ENCODE measurements around the gene PFN3.
"Not testable (repeated sequence)": the region's sequence is repeated elsewhere in the genome, so short reads cannot be mapped to it uniquely, and the experiment has no call there.

Gene PFN3

DNA sequence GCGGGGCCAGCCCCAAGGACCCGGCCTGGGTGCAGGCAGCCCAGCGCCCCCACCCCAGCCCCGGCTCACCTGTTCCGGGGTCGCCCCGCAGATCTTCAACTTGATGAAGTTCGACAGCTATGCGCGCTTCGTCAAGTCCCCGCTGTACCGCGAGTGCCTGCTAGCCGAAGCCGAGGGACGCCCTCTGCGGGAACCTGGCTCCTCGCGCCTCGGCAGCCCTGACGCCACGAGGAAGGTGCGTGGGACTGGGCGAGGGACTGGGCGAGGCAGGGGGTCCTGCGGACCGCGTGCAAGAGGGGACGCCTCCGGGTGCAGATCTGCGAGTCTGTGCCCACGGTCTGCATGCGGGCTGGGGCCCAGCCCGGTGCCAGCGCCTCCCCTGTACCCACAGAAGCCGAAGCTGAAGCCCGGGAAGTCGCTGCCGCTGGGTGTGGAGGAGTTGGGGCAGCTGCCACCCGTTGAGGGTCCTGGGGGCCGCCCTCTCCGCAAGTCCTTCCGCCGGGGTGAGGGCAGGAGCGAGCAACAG, 33.1 kb downstream of the PFN3 start:
- no peaks in the 10 kb centered on the region for H3K9me3 Mint-ChIP-seq
- H3K4me3 Mint-ChIP-seq: no peak overlapping the region
- H3K27me3 Mint-ChIP-seq: no peaks in the 10 kb centered on the region
- peak overlapping the region; percentile 51 for H3K27ac Mint-ChIP-seq
- peaks cover 9% of the 10 kb centered on the region for H3K36me3 Mint-ChIP-seq
- peaks cover 69% of the 10 kb centered on the region for H3K4me1 Mint-ChIP-seq

DNA sequence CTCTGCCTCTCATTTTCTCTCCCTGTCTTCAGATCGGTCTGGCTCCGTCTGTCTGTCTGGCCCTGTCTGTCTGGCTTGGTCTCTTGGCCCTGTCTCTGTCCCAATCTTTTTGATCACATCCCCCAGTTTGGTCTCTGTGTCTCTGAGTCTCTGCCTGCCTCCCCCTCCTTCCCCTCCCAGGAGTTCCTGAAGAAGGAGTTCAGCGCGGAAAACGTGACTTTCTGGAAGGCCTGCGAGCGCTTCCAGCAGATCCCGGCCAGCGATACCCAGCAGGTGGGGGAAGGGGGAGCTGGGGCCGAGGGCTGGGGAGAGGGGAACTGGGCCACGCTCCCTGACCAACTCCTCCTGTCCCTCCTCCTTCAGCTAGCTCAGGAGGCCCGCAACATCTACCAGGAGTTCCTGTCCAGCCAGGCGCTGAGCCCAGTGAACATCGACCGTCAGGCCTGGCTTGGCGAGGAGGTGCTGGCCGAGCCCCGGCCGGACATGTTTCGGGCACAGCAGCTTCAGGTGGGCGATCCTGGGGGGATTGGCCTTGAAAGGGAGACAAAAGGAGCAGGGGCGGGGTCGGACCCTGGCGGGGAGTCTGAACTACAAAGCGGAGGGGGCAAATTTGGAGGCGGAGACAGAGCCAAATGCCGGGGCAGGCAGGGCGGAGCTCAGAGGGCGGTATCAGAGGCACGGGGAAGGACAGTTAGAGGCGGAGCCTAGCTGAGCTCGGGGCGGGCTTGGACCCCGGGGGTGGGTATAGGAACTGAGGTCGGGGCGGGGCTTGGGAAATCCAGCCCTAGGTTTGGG, 33.7 kb downstream of the PFN3 start:
- Mint-ChIP-seq H3K36me3 (peaks cover 9% of the 10 kb centered on the region), H3K4me3 (no peak overlapping the region), H3K27ac (peak overlapping the region; percentile 35), H3K9me3 (no peaks in the 10 kb centered on the region), H3K27me3 (no peaks in the 10 kb centered on the region), H3K4me1 (peaks cover 69% of the 10 kb centered on the region)

DNA sequence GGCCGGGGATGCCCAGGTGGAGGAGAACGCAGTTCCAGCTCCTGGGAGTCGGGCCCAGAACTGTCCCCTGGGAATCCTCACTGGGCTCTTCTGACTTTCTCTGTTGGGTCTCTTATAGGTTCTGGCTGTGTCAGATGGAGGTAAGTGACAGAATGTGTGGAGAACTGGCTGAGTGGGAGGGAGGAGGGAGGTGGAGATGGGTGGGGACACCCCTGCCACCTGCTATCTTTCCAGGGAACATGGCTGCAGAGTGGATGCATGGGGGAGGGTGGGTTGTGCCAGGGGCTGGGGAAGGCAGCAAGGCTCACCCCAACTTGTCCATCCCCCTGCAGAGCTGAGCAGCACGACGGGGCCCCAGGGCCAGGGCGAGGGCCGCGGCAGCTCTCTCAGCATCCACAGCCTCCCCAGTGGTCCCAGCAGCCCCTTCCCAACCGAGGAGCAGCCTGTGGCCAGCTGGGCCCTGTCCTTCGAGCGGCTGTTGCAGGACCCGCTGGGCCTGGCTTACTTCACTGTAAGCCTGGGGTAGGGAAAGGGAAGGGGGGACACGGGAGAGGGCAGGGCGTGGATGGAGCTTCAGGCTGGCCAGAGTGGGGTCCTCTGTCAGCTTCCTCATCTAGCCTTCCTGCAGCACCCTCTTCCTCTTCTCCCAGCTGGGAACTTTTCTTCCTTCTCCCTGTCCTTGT, 34.5 kb downstream of the PFN3 start:
- no peaks in the 10 kb centered on the region for H3K27me3 Mint-ChIP-seq
- no peaks in the 10 kb centered on the region for H3K9me3 Mint-ChIP-seq
- peaks cover 70% of the 10 kb centered on the region for H3K4me1 Mint-ChIP-seq
- H3K36me3 Mint-ChIP-seq: peaks cover 9% of the 10 kb centered on the region
- no peak overlapping the region for H3K4me3 Mint-ChIP-seq
- peak overlapping the region; percentile 35 for H3K27ac Mint-ChIP-seq

DNA sequence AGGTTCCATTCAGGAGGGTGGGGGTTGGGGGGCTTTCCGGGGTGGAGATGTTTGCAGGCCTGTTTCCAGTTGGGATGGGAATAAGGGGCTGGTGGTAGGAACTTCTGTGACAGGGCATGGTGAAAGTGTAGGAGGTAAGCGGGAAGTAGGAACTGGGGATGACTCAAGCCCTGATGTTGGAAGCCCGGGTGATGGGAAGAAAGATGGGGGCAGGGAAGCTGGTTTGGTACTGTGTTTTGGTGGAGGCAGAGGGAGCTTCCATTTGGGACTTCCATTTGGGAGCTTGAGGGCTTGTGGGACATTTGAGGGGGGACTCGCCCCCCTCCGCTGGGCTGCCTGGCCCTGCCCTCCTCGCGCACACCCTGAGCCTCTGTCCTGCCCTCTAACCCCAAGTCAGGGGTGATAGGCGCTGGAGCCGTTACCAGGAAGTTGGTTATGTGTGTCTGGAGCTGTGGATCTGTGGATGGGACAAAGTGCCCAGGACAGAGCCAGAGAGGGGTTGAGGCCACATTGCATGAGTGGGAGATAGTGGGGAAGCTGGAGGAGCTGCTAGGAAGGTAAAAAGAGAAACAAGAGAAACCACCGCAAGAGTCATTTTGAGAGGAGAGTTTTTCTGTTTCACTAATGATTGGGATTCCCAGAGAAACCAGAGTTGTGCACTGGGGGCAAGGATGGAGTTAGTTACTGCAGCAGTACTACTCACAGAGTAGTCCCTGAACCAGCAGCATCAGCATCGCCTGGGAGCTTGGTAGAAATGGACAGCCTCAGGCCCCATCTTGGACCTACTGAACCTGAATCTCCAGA, 36.1 kb downstream of the PFN3 start:
- Mint-ChIP-seq H3K4me1 (peaks cover 77% of the 10 kb centered on the region), H3K27ac (peak overlapping the region; percentile 81), H3K27me3 (no peaks in the 10 kb centered on the region), H3K36me3 (peaks cover 7% of the 10 kb centered on the region), H3K9me3 (no peaks in the 10 kb centered on the region), H3K4me3 (no peak overlapping the region)

DNA sequence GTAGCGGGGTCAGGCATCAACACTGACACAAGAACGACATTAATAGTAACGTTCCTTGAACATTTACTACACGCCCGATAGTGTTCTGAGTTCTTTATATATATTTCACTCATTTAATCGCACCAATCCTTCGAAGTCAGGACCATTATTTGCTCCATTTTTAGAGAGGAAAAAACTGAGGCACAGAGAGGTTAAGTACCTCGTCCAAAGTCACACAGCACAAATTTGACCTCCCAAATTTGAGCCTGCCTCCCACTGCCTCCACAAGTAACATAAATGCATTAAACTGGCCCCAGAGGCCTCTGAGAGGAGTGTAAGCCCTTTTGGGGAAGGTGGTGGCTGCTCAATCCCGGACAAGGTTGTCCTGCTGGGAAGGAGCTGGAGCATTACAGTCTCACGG, 36.9 kb downstream of the PFN3 start:
- Mint-ChIP-seq H3K27ac (no peak overlapping the region), H3K4me3 (peak overlapping the region; percentile 54), H3K36me3 (peaks cover 2% of the 10 kb centered on the region)

DNA sequence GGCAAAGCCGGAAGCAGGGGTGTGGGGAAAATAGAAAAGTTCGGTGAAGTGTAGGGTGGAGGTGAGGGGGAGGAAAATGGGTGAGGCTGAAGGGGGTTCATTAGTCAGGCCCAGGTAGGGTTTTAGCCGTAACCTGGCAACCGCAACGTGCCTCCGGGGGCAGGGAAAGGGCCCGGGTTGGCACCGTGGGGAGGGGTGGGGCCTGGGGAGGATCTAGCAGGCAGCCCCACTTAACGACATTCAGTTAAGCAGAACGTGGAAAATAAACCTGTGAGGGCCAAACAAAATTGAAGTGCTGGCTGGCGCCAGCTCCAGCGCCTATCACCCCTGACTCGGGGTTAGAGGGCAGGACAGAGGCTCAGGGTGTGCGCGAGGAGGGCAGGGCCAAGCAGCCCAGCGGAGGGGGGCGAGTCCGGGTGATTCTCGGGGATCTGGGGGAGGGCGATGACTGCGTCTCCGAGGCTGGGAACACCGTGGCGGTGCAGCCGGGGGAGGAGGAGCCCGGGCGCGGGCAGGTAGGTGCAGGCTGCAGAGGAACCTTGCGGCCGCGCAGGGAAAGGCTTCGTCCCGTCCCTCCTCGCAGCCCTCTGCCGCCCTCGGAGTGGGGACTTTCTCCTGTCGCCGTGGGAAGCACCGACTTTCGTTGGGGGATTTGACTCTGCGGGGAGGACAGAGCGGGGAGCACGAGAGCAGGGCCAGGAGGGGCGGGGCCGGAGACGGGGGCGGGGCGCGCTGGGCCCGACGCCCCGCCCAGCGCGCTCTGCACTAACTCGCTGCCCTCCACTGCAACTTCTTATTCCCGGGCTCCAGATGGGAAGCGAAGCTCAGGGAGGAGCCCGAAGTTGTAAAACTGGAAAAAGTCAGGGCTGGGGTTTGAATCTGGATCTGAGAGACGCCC, 37.6 kb downstream of the PFN3 start:
- Mint-ChIP-seq H3K27ac (peak overlapping the region; percentile 82), H3K9me3 (no peaks in the 10 kb centered on the region), H3K27me3 (no peaks in the 10 kb centered on the region), H3K36me3 (peaks cover 2% of the 10 kb centered on the region), H3K4me1 (peaks cover 73% of the 10 kb centered on the region), H3K4me3 (peak overlapping the region; percentile 81)

More for the DNA sequence above, 36.9 kb downstream of the PFN3 start:
- Mint-ChIP-seq H3K27me3 (no peaks in the 10 kb centered on the region), H3K4me1 (peaks cover 77% of the 10 kb centered on the region), H3K9me3 (no peaks in the 10 kb centered on the region)

DNA sequence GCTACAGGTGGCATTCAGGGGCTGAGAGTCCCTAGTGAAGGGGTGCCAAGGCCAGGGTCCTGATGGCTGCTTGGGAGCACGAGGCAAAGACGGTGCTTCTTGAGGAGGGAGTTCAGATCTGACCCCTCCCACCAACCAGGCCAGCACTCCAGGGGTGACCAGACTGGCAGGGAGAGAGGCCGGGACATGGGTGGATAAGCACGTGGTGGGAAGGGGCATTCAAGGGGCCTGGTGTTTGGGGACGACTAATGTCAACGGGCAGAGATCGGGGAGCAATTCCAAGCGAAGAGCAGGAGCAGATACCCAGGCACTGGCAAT, 38.2 kb downstream of the PFN3 start:
- H3K4me1 Mint-ChIP-seq: peaks cover 79% of the 10 kb centered on the region
- H3K9me3 Mint-ChIP-seq: no peaks in the 10 kb centered on the region
- H3K36me3 Mint-ChIP-seq: peaks cover 2% of the 10 kb centered on the region
- no peaks in the 10 kb centered on the region for H3K27me3 Mint-ChIP-seq
- peak overlapping the region; percentile 81 for H3K4me3 Mint-ChIP-seq
- H3K27ac Mint-ChIP-seq: peak overlapping the region; percentile 82

DNA sequence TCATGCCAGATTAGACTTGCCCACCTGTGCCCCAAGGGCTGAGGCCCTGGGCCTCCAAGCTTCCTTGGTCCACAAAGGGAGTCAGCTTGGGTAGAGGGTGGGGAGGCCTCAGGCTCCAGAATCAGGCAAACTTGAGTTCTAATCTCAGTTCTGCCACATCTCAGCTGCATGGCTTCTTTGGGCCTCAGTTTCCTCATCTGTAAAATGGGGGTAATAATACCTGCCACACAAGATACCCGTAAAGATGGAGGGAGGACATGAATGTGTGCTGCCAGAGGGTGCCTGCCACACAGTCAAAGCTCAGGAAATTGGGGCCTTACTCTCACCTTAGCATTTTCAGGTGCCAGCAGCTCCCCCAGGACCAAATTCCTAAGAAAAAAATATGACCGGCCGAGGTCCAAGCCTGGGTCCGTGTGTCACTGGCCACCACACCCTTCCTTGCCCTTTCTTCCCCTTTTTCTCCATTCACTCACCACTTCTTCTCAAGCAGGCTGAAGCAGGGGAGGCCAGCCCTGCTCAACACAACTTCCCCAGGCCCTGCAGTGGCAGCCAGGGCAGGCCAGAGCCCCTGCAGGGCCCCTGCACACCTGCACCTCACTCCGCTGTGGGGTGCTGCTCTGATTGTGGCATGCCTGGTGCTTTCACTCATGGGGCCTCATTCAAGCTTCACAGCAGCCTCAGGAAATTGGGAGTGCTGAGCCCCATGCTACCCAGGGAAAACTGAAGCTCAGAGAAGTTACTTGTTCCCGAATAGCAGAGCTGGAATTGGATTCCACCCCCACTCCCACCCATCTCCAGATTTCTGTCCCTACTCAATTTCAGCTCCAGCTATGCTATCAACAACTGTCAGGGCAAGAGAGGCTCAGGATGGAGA, 38.8 kb downstream of the PFN3 start:
- peaks cover 2% of the 10 kb centered on the region for H3K36me3 Mint-ChIP-seq
- peak overlapping the region; percentile 81 for H3K4me3 Mint-ChIP-seq
- peak overlapping the region; percentile 82 for H3K27ac Mint-ChIP-seq
- peaks cover 85% of the 10 kb centered on the region for H3K4me1 Mint-ChIP-seq
- no peaks in the 10 kb centered on the region for H3K27me3 Mint-ChIP-seq
- no peaks in the 10 kb centered on the region for H3K9me3 Mint-ChIP-seq

DNA sequence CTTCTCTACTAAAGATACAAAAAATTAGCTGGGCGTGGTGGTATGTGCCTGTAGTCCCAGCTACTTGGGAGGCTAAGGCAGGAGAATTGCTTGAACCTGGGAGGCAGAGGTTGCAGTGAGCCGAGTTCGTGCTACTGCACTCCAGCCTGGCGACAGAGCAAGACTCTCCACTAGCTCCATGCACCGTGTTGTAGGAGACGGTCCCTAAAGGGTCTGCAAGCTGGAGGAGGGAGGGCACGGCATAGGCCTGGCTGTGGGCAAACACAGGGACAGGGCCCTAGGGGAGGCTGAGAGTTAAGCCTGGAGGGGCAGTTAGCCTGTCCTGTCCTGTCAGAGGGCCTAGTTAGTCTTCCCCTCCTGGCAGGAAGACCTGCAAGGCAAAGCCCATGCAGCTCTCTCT, 39.7 kb downstream of the PFN3 start:
- not testable (repeated sequence) for H3K9me3 Mint-ChIP-seq, H3K4me3 Mint-ChIP-seq, H3K27ac Mint-ChIP-seq, H3K27me3 Mint-ChIP-seq, H3K36me3 Mint-ChIP-seq
- H3K4me1 Mint-ChIP-seq: peaks cover 87% of the 10 kb centered on the region

GRCh38 chr5:177359860-177360259, 40.6 kb downstream of the PFN3 start:
- H3K4me1 Mint-ChIP-seq: peaks cover 91% of the 10 kb centered on the region
- no peaks in the 10 kb centered on the region for H3K9me3 Mint-ChIP-seq
- peak overlapping the region; percentile 91 for H3K27ac Mint-ChIP-seq
- peak overlapping the region; percentile 80 for H3K4me3 Mint-ChIP-seq
- H3K36me3 Mint-ChIP-seq: no peaks in the 10 kb centered on the region
- no peaks in the 10 kb centered on the region for H3K27me3 Mint-ChIP-seq

DNA sequence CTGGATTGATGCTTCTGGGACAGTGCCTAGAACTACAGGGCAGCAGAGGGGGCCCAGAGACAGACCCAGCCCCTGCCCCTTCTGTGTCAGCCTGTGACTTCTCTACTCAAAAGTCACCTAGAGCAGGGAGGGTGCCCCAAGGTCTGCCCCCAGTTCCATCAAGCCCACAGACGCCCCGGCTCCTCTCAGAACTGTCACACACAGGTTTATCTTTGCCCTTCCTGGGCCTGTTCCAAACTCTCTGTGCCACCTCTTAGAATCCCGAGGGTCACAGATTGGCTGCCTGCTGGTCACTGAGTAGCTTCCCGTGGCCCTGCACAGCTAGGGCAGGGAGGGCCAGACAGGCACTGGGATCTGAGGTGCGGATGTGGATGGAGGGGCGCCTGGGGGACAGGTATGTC, 41.0 kb downstream of the PFN3 start:
- Mint-ChIP-seq H3K4me1 (peaks cover 91% of the 10 kb centered on the region), H3K36me3 (no peaks in the 10 kb centered on the region), H3K4me3 (peak overlapping the region; percentile 80), H3K9me3 (no peaks in the 10 kb centered on the region), H3K27me3 (no peaks in the 10 kb centered on the region), H3K27ac (peak overlapping the region; percentile 91)

- peak overlapping the region; percentile 80 for H3K4me3 Mint-ChIP-seq
- H3K4me1 Mint-ChIP-seq: peaks cover 84% of the 10 kb centered on the region
- H3K27ac Mint-ChIP-seq: peak overlapping the region; percentile 91
- H3K36me3 Mint-ChIP-seq: no peaks in the 10 kb centered on the region
- no peaks in the 10 kb centered on the region for H3K27me3 Mint-ChIP-seq
- H3K9me3 Mint-ChIP-seq: no peaks in the 10 kb centered on the region
These were observed 42.1 kb downstream of the PFN3 start for GRCh38 chr5:177358370-177358819.

GRCh38 chr5:177357459-177358351, 42.8 kb downstream of the PFN3 start, which contains the start of gene RGS14:
RGS14 (plus strand) TSS chr5:177357924; CDS start chr5:177358025, 101 bp downstream.
- Mint-ChIP-seq H3K27ac (peak within 1 kb of the TSS; percentile 92), H3K4me1 (peaks cover 79% of the 10 kb centered on the region), H3K36me3 (no peaks in the 10 kb centered on the region), H3K27me3 (no peaks in the 10 kb centered on the region), H3K4me3 (peak within 1 kb of the TSS; percentile 80), H3K9me3 (no peaks in the 10 kb centered on the region)
